GM12801 (cell line): Measurements from ENCODE around the gene NRXN3.

Source experiments
- TF ChIP-seq, protein P1 (sequence below): IDR thresholded peaks from one replicate; pipeline ENCODE4 v1.5.1; 2011; ENCODE audit warnings: control low read depth; ENCODE audit not compliant: insufficient read length; ENCODE audit errors: extremely low read depth

The NRXN3 gene

DNA sequence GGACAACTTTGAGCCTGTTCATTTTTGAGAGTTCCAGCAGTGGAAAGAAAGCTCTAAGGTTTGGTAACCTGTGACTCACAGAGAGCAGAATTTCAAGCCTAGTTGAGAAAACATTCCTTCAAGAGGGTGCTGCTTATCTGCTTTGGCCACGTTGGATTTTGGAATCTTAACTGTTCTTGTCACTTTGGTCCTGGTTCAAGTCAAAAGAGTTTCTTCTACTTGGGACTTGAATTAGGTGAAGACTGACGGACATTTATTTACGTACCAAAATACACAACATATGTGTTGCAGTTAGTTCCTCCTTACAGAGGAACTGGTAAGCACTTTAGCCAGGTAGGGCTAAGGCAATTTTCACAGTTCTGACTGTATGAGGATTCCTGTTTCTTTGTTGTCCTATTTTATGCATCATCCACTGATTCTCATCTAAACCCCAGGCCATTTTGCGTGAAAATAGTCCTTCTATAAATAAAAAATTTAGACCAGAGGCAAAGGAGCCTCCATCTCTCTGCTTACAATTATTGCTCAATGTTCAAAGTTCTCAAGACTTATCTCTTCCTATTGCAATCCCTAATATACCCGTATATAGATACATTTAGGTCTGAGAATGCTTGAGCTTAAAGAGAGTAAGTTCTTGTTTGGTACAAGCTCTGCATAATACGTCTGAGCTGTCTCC lies 1460.3 kb downstream of the NRXN3 start:
- TF ChIP-seq, protein P1, sequence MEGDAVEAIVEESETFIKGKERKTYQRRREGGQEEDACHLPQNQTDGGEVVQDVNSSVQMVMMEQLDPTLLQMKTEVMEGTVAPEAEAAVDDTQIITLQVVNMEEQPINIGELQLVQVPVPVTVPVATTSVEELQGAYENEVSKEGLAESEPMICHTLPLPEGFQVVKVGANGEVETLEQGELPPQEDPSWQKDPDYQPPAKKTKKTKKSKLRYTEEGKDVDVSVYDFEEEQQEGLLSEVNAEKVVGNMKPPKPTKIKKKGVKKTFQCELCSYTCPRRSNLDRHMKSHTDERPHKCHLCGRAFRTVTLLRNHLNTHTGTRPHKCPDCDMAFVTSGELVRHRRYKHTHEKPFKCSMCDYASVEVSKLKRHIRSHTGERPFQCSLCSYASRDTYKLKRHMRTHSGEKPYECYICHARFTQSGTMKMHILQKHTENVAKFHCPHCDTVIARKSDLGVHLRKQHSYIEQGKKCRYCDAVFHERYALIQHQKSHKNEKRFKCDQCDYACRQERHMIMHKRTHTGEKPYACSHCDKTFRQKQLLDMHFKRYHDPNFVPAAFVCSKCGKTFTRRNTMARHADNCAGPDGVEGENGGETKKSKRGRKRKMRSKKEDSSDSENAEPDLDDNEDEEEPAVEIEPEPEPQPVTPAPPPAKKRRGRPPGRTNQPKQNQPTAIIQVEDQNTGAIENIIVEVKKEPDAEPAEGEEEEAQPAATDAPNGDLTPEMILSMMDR = no peak

DNA sequence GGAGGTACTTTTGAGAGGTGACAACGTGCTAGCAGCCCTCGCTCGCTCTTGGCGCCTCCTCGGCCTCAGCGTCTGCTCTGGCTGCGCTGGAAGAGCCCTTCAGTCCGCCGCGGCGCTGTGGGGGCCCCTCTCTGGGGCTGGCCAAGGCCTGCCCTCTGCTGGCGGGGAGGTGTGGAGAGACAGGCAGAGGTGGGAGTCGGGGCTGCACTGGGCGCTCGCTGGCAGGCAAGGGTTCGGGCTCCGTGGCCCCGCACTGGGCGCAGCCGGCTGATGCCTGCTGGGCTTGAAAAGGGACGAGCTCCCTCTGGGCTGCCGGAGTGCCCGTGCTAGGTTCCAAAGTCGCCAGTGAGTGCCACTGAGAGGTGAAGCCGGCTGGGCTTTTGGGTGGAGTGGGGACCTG lies 1461.1 kb downstream of the NRXN3 start:
- TF ChIP-seq, protein P1 = no peak

DNA sequence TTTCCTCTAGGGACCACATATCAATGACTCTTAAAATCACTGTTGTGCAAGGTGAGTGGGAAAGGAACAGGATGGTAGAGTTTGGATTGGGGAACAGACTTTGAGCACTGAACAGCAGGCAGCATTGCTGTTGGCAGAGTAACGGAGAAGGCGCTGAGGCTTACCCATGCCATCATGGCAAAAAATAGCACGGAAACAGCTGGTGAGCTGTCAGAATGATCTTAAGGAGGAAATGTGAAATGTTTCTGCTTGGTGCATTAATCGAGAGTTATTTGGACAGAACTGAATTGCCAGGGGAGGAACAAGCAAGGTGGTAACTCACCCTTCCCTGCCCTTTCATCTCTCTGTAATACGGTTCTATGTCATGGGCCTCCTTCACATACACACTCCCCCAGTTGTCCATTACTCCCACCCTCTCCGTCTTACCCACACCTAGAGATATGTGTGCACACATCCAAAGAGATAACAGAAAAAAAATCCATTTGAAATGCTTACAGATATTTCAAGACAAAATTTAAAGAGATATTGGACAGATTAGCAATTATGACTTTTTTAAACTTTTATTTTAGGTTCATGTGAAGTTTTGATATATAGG lies 1468.6 kb downstream of the NRXN3 start:
- TF ChIP-seq, protein P1 = no peak

DNA sequence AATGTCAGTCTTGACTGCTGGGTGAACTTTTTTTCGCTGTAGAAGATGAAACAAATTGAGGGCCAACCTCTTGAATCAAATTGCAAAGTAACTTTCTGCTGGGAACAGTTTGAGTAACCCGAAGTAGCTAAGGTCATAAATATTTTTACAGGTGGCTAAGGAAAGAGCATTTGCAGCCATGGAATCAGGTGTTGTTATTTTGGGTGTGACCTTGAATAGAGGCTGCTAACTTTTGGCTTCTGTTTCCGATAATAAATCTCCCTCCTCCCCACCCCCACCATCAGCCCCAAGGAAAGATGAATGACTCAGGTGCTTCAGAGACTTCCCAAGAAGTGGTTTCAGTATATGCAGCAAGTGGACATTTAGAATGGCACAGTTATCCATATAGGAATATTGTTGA lies 1469.4 kb downstream of the NRXN3 start:
- TF ChIP-seq, protein P1 = no peak

DNA sequence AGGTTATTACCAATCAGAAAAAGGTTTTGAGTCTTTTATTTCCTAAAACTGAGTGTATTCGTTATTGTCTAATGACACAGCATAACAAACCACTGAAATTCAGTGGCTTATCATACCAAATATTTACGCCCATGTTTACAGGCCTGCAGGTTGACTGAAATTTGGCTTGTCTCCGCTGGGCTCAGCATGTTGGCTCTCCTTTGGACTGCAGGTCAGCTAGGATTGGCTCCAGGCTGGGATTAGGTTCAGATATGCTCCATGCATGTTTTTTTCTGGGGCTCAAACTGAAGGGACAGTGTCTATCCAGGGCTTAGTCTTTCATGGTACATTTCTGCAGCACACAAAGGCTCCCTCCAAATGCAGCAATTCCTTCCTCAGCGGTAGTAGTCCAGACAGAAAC lies 1471.2 kb downstream of the NRXN3 start:
- TF ChIP-seq, protein P1 = no peak

DNA sequence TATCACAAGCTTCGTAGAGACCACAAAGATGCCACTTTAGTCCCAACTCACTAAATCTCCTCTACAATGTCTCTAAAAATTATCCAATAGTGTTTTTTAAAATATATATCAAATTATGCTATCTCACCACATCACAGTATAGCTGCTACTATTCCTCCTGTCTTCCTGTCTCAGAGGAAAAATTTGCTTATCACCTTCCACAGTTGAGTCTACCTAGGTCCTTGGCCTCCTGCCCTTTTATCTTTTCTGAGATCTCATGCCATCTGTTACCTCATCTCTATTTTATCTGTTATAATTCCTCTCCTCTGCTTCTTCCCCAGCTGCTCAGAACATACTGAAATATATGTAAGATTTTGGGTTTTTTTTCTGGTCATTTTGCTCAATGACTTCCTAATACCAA lies 1473.0 kb downstream of the NRXN3 start:
- TF ChIP-seq, protein P1 = no peak

DNA sequence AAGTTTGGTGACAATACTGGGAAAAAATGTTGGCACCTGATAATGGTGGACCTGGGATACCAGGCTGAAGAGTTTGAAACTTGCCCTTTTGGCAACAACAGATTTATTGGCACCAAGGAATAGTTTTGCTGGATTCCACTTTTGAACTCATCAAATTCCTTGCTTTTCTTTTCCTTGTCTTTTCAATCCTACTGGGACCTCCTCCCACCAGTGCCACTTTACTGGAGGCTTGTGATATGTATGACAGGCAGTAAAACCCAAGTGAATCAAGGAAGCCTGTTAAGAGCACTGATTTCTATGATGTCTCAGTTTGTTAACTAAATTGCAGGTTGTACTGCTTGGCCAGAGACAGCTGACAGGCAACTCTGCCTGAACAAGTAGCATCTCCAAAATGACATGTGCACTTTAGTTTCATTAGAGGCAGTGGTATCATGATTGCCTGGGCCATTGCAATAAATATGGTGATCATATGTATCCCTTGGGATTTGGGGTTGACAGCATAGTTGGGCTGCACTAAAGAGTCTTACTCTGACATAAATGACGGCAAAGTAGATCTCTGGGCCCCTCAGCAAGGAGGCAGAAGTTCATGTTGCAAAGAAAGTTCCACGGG lies 1475.7 kb downstream of the NRXN3 start:
- TF ChIP-seq, protein P1 = no peak
